CD4-positive, alpha-beta T cell treated with Interleukin-2 at 100 ng/mL for 4 hours (primary cell): Measurements from ENCODE around the gene BOLA2B.
"Not testable (repeated sequence)": the region's sequence is repeated elsewhere in the genome, so short reads cannot be mapped to it uniquely, and the experiment has no call there.

Experiments used
- DNase-seq: peaks from one replicate; pipeline ENCODE4 v3.0.0-alpha.2; 2020; ENCODE audit warnings: low spot score

Gene BOLA2B

DNA sequence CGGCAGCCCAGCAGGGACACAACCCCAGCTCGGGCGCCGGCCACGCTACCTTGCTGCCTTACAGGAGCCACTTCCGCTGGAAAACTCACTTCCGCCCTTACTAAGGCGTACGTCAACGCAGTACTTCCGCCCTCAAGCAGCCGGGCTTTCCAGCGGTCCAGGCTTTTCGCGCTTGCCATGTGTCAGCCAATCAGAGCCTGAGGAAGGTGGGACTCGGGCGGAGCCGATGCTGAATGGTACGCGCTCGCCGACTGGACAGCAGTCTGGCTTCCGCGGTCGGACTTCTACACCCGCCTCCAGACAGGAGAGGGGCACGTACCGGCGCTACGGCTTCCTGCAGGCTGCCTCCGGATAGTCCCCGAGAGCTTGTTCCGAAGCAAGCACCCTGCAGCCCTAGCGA lies at the start of gene BOLA2B, which contains the start of gene SLX1A:
Gene BOLA2B, minus strand, starts transcription at position 52 of the 400 bp plus-strand sequence. CDS start 71 bp downstream, outside the sequence.
Gene SLX1A, plus strand, starts transcription at position 261 of the 400 bp plus-strand sequence. CDS start 210 bp downstream, outside the sequence.
- DNase-seq: not testable (repeated sequence)

DNA sequence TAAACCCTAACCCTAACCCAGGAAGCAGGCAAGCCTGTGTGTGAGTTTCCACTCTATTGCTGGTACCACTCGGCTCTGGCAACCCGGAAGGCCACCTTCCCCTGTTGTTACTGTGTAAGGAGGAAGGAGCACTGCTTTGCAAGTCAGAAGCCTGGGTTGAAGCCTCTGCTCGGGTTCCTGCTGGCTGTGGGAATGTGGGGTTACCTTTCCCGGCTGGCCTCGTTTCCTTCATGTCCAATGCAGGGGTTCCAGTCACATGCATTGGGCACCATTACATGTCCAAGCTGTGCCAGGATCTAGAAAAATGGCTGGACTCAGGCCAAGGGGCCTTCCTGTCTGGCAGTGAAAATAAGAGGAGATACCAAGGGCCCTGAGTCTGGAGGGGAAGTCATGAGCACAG lies 23.6 kb upstream of the BOLA2B start:
- DNase-seq: not testable (repeated sequence)

- not testable (repeated sequence) for DNase-seq
Observed at GRCh38 chr16:30211414-30211813, 17.9 kb upstream of the BOLA2B start.

DNA sequence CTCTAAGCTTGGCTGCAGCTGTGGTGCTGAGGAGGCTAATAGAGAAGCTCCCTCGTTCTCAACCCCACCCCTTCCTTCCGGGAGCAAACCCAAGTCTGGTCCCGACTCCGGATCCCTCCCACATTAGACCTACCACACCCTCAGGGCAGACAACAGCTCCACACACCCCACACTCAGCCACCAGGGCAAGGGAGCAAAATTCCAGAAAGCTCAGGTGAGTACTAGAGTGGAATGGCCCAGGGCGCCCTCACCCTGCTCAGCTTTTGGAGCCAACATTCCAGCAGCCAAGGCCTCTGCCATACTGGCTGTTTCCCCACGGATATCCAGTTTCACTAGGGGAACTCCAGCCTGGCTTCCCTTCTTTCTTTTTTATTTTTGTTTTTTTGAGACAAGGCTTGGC lies 15.6 kb upstream of the BOLA2B start:
- DNase-seq: not testable (repeated sequence)

DNA sequence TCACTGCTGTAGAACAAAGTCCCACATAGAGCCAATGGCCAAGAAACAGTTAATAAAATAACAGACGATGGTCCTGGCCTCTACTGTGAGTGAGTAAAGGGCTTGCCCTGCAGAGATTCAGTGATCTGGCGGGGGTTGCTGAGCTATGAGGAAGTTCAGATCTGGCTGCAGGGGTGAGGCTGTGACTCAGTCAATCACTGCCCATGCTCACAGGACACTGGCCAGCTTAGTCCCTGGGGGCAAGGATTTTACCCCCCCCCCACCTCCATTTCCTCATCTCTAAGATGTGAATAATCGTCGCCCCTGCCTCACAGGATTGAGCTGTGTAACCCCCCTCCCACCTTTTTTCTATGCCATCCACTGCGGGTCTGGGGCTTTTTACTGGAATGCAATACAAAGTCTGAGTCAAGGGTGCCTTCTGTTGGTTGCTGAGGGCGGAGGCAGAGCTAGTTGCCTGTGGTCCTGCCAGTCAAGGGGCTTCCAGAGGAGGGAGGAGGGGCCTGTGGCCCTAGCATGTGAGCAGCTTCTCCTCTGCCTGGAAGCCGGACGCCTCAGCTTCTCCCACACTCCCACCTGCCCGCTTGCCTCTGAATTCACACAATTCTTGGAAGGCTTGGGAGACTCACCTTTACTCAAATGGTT lies 13.7 kb upstream of the BOLA2B start:
- DNase-seq: peak; percentile 0

DNA sequence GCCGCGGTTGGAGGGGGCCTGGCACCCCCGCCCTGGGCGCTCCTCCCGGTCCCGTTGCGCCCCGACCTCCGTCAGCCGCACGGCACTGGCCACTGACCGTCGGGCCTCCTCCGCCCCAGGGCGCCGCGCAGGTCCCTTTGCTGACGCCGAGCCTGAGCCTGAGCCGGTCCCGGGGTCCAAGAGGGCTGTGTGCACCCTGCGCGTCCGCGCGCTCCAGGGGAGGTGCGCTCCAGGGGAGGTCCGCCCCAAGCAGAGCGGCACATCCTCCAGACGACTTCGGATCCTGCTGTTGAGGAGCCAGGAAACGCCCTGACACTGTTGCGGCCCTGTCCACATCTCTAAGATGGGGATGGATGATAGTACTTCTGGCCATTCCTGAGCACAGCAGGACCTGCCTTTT lies 12.8 kb upstream of the BOLA2B start:
- not testable (repeated sequence) for DNase-seq

DNA sequence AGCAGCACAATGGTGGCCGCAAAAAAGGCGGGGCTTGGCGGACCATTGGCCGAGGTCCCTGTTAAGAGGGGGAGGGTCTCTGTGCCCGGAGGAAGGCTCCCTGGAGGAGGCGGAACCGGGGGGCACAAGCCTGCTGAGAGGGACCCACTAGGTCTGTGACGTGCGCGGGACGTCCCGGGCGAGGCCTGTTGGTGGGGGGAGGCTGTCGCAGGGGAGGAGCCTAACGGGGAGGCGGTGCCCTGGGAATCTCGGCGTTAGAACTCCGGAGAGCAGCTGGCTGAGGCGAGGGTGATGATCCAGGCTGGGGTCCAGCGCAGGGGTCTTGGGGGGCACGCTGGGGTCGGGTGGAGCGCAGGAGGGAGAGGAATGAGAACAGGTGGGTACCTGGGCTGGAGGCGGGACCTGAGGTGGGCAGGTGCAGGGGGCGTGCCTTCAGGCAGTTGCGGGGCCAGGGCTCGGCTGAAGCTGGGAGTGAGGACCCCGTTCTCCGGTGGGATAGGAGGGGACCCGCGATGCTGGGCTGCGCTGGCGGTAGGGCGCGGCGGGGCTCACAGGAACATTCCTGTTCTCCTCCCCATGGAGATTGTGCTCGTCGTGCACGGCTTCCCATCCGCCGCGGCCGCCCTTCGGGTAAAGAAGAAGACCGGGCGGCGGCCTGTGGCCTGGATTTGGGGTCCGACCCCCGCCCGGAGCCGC lies 12.2 kb upstream of the BOLA2B start:
- DNase-seq: peak; percentile 0

DNA sequence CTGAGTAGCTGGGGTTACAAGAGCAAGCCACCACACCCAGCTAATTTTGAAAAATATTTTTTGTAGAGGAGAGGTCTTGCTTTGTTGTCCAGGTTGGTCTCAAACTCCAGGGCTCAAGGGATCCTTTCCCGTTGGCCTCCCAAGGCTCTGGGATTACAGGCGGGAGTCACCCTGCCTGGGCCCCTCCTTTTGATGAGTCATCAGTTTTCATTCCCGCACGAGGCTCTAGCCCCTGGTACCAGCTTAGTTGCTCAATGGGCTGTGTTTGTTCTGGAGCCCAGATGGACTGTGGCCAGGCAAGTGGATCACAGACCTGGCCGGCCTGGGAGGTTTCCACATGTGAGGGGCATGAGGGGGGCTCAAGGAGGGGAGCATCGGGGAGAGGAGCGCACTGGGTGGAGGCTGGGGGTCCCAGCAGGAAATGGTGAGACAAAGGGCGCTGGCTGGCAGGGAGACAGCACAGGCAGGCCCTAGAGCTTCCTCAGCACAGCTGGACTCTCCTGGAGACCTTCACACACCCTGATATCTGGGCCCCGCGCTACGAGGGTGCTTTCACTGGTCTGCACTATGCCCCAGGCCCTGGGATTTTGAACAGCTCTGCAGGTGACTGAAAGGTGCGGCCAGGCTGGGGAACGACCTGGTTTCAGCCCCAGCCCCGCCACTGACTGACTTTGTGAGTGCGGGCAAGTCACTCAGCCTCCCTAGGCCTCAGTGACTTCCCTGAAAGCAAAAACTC lies 6.3 kb upstream of the BOLA2B start:
- DNase-seq: not testable (repeated sequence)

DNA sequence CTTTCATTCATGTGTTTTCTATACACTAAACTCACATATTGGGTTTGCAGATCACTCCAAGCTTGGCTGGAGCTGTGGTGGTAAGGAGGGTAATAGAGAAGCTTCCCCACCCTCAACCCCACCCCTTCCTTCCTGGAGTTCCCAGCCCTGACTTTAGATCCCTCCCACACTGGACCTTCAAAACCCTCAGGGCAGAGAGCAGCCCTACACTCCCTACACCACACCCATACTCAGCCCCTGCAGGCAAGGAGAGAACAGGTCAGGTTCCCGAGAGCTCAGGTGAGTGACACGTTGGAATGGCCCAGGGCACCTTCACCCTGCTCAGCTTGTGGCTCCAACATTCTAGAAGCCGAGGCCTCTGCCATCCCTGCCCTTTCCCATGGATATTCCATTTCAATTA lies 5.6 kb upstream of the BOLA2B start, which contains the start of gene SULT1A3:
Gene SULT1A3, plus strand, starts transcription at position 207 of the 400 bp plus-strand sequence. CDS start 1,474 bp downstream, outside the sequence.
- not testable (repeated sequence) for DNase-seq

DNA sequence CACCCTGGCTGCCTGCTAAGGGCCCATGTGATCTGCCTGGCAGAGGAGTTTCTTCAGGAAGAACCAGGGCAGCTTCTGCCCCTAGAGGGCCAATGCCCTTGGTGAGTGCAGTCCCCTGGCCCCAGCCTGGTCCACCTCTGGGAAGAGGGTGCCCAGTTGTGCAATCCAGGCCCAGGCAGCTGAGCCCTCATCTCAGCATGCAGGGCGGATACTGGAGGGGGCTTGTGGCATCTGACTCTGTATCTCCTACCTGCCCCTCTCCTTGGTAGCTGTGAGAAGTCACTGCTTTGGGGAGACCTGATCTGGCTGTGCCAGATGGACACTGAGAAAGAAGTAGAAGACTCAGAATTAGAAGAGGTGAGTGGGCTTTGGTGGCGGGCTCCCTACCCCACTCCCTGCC lies 3.5 kb upstream of the BOLA2B start:
- not testable (repeated sequence) for DNase-seq

- not testable (repeated sequence) for DNase-seq
Observed at GRCh38 chr16:30194172-30194925, 883 bp upstream of the BOLA2B start.

- not testable (repeated sequence) for DNase-seq
Observed at GRCh38 chr16:30193098-30193497, 368 bp downstream of the BOLA2B start.

GRCh38 chr16:30191158-30191557 lies 2.3 kb downstream of the BOLA2B start:
- DNase-seq: not testable (repeated sequence)

- DNase-seq: no peak
Observed at GRCh38 chr16:30187971-30188561, 5.4 kb downstream of the BOLA2B start.

DNA sequence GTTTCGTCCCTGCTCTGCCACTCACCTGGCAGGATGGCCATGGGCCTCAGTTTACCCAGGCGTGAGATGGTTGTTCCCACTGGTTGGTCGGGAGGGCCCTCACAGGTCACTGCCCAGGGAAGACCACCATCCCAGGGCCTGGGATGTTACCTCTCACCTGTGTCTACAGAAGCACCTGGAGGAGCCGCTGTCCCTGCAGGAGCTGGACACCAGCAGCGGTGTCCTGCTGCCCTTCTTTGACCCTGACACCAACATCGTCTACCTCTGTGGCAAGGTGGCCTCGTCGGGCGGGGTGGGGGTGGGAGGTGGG lies 6.0 kb downstream of the BOLA2B start:
- DNase-seq: no peak

GRCh38 chr16:30186782-30187555 lies 6.5 kb downstream of the BOLA2B start:
- peak; percentile 88 for DNase-seq

DNA sequence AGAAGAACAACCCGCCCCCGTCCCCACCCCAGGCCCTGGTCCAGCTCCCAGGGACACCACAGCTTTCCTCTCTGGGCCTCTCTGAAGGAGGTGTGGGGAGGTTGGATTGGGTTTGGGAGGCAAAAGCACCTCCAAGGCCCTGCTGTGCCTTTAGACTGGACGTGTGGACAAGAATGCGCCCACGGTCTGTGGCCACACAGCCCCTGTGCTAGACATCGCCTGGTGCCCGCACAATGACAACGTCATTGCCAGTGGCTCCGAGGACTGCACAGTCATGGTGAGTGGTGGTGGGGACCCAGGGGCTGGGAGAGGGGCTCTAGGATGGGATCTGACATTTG lies 7.1 kb downstream of the BOLA2B start:
- peak; percentile 8 for DNase-seq

DNA sequence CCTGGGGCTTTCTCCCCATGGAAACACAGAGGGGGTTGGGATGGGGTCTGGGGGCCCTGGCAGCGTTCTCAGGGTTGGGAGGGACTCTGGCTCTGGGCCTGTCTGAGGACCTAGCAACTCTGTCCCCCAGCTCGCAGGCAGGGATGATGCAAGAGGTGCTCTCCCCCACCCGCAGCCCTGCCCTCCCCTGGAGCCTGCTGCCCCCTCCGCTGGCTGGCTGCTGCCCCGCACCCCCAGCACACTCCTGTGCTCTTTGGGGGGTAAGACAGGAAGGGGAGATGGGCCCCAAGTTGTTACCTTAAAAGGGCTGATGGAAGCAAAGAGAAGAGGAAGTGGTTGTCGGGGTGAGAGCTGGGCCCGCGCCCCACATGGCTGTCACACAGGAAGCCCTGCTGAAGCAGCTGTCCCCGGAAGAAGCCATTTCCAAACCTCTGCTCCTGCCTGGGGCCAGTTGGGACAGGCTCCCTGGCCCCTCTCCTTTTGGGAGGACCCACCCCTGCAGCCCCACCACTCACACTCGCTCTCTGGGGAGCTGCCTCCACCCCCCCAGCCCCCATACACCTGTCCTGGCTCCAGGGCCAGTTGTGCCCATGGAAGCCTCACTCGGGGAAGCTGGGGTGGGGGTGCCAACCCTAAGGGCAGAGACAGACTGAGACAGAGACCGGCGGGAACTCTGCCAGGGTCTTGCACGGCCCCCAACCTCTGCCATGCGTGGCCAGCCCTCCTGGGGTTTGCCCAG lies 7.6 kb downstream of the BOLA2B start:
- peak; percentile 90 for DNase-seq

DNA sequence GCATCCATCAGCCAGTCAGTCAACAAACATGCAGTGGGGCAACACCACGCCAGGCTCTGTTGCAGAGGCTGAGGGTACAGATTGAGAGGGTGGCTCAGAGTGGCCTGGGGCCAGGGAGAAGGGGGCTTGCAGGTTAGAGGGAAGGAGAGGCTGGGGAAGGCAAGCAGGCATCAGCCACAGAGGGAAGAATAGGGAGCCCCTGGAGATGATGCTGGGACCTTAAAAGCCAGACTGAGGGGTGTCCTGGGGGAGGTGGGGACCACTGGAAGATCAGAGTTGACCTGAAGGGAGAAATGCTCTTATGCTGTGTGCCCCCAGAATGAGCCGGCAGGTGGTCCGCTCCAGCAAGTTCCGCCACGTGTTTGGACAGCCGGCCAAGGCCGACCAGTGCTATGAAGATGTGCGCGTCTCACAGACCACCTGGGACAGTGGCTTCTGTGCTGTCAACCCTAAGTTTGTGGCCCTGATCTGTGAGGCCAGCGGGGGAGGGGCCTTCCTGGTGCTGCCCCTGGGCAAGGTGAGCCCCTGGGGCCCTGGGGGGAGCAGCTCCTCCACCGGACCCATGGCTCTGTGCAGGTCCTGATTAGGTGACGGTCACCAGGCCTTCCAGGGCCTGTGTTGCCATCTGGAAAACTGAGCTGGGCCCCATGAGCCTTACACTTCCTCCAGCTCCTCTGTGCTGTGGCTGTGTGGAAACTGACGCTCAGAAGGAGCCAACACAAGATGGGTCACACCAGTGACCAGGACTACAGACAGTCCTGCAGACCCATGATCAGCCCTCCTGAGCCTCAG lies 8.4 kb downstream of the BOLA2B start:
- no peak for DNase-seq
